OCI-LY7 (cell line): Measurements from ENCODE around the gene FAM25A. TPM values are rescaled to one million over a fixed set of nuclear protein-coding genes. Genes with fewer than 3 reads are reported as not detected.
"Not testable (repeated sequence)": the region's sequence is repeated elsewhere in the genome, so short reads cannot be mapped to it uniquely, and the experiment has no call there.

Experiments
- BruUV-seq: library from RNA; stranded (reverse); fragments of 400-500 nt; replicated peaks from 2 replicates; lab custom pipeline; 2021; lab: Mats Ljungman, UMichigan
- CTCF ChIA-PET: fragments of 300-600 bp; sonication (Branson Sonifier 250); formaldehyde crosslinking; loops from one replicate; lab custom pipeline; 2022; ENCODE audit warnings: antibody characterized with exemption; ENCODE audit not compliant: unreplicated experiment; lab: Charles Lee
- POLR2A ChIA-PET: fragments of 300-600 bp; sonication (Branson Sonifier 250); formaldehyde crosslinking; loops from one replicate; lab custom pipeline; 2022; ENCODE audit warnings: antibody characterized with exemption; lab: Charles Lee
- DNase-seq: peaks from one replicate; pipeline ENCODE4 v3.0.0-alpha.2; 2015; ENCODE audit warnings: low spot score
- H2AFZ ChIP-seq: fragments of 200-600 bp; sonication (generic), shearing (Covaris generic); 2 replicates; pipeline ENCODE4 v1.6.1; 2014; ENCODE audit warnings: mild to moderate bottlenecking, antibody characterized with exemption, low read length, moderate library complexity
- H3K27ac ChIP-seq: fragments of 200-600 bp; sonication (generic); 2 replicates; pipeline ENCODE4 v1.5.1; 2014; ENCODE audit warnings: mixed run types, low read depth, mild to moderate bottlenecking, moderate library complexity, low read length, inconsistent platforms; ENCODE audit not compliant: poor library complexity, severe bottlenecking
- H3K36me3 ChIP-seq: fragments of 200-600 bp; sonication (generic); 2 replicates; pipeline ENCODE4 v1.6.1; 2014; ENCODE audit warnings: mild to moderate bottlenecking, antibody characterized with exemption, low read length, moderate library complexity, mixed read lengths; ENCODE audit not compliant: insufficient read depth
- H3K4me1 ChIP-seq: fragments of 200-600 bp; sonication (generic); 2 replicates; pipeline ENCODE4 v1.5.1; 2014; ENCODE audit warnings: mild to moderate bottlenecking, low read length; ENCODE audit not compliant: insufficient read depth, poor library complexity, severe bottlenecking
- H3K4me2 ChIP-seq: fragments of 200-600 bp; sonication (generic); 2 replicates; pipeline ENCODE4 v1.6.1; 2014; ENCODE audit warnings: mild to moderate bottlenecking, low read length
- H3K4me3 ChIP-seq: fragments of 200-600 bp; sonication (generic); 2 replicates; pipeline ENCODE4 v1.5.1; 2014; ENCODE audit warnings: mild to moderate bottlenecking, low read depth, low read length; ENCODE audit not compliant: poor library complexity, severe bottlenecking
- H3K79me2 ChIP-seq: fragments of 200-600 bp; sonication (generic); 2 replicates; pipeline ENCODE4 v1.6.1; 2016; ENCODE audit warnings: low read depth, mild to moderate bottlenecking, low read length, moderate library complexity, mixed read lengths; ENCODE audit not compliant: insufficient read depth
- H3K9me2 ChIP-seq: fragments of 200-600 bp; sonication (generic); 2 replicates; pipeline ENCODE4 v1.6.1; 2016; ENCODE audit warnings: mild to moderate bottlenecking, low read length, mixed read lengths; ENCODE audit not compliant: insufficient read depth
- H3K9me3 ChIP-seq: fragments of 200-600 bp; sonication (generic); 2 replicates; pipeline ENCODE4 v1.6.1; 2014; ENCODE audit warnings: mild to moderate bottlenecking, mixed run types, low read length, mixed read lengths
- H4K20me1 ChIP-seq: fragments of 200-600 bp; sonication (generic); 2 replicates; pipeline ENCODE4 v1.6.1; 2014; ENCODE audit warnings: mild to moderate bottlenecking, antibody characterized with exemption, low read length, moderate library complexity, mixed read lengths; ENCODE audit not compliant: insufficient read depth
- EZH2phosphoT487 ChIP-seq: fragments of 200-600 bp; sonication (generic); IDR thresholded peaks from 2 replicates; pipeline ENCODE4 v1.6.1; 2018; ENCODE audit warnings: low read depth, borderline replicate concordance, mild to moderate bottlenecking, mixed run types, antibody characterized with exemption, low read length, moderate library complexity, mixed read lengths
- intact Hi-C: fragments of 100-400 bp; cut with micrococcal nuclease; formaldehyde crosslinking; loops from one replicate; pipeline ENCODE4 v1.10.0; 2022; ENCODE audit not compliant: unreplicated experiment
- total RNA-seq, 2 experiments: library from RNA; depleted of rRNA in 1 of 2; stranded (reverse); fragments of >200 nt in 1 of 2; shearing (Covaris generic) in 1 of 2; gene quantifications; 2 replicates each; pipeline ENCODE4 v1.2.3, GENCODE V29; 2014 to 2022
- TF ChIP-seq, protein P1 (sequence below): fragments of 200-600 bp; sonication (generic); conservative IDR thresholded peaks from 2 replicates; pipeline ENCODE4 v1.5.1; 2014; ENCODE audit warnings: mild to moderate bottlenecking, antibody characterized with exemption, low read length, moderate library complexity, mixed read lengths

FAM25A gene
- total RNA-seq, 2 experiments from 2014 or later, result not detected

DNA sequence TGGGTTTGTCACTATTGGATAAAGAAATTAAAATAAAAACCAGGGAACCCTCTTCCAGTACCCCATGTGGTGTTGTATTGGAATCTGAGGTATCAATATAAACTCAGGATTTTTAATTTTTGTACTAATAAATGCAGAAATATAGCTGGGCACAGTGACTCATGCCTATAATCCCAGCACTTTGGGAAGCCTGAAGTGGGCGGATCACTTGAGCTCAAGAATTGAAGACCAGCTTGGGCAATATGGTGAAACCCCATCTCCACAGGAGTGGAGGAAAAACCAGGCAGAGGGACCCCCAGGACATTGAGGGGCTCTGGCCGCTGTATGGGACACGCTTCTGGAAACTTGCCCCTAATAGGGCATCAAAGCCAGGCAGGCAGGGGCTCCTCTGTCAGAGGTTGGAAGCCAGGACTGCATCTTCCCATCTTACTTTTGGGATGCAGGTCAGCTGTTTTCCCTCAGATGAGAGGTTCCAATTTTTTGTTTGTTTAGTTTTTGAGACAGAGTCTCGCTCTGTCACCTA, 40.7 kb upstream of the FAM25A start:
- Histone ChIP-seq H3K9me2 (no peaks in the 10 kb centered on the region), H4K20me1 (no peaks in the 10 kb centered on the region), H3K9me3 (no peaks in the 10 kb centered on the region), H3K36me3 (no peaks in the 10 kb centered on the region), H3K4me2 (no peak overlapping the region), H3K79me2 (no peaks in the 10 kb centered on the region), H3K4me3 (no peak overlapping the region), H2AFZ (no peak overlapping the region), H3K27ac (no peak overlapping the region), H3K4me1 (no peaks in the 10 kb centered on the region)
- DNase-seq, result no peak
- intact Hi-C loops, result no loop called here
- POLR2A ChIA-PET, result no interaction called here
- CTCF ChIA-PET, result no interaction called here
- no TSS peak for BruUV-seq
- TF ChIP-seq EZH2phosphoT487, result no peak
- TF ChIP-seq, protein P1, sequence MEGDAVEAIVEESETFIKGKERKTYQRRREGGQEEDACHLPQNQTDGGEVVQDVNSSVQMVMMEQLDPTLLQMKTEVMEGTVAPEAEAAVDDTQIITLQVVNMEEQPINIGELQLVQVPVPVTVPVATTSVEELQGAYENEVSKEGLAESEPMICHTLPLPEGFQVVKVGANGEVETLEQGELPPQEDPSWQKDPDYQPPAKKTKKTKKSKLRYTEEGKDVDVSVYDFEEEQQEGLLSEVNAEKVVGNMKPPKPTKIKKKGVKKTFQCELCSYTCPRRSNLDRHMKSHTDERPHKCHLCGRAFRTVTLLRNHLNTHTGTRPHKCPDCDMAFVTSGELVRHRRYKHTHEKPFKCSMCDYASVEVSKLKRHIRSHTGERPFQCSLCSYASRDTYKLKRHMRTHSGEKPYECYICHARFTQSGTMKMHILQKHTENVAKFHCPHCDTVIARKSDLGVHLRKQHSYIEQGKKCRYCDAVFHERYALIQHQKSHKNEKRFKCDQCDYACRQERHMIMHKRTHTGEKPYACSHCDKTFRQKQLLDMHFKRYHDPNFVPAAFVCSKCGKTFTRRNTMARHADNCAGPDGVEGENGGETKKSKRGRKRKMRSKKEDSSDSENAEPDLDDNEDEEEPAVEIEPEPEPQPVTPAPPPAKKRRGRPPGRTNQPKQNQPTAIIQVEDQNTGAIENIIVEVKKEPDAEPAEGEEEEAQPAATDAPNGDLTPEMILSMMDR, result no peak

GRCh38 chr10:86979977-86980448, 40.1 kb upstream of the FAM25A start:
- TF ChIP-seq, protein P1, result no peak
- no peak for TF ChIP-seq EZH2phosphoT487
- Histone ChIP-seq H4K20me1 (no peaks in the 10 kb centered on the region), H3K4me2 (no peak overlapping the region), H3K9me2 (no peaks in the 10 kb centered on the region), H3K79me2 (no peaks in the 10 kb centered on the region), H3K4me3 (no peak overlapping the region), H3K36me3 (no peaks in the 10 kb centered on the region), H2AFZ (no peak overlapping the region), H3K27ac (no peak overlapping the region), H3K4me1 (no peaks in the 10 kb centered on the region), H3K9me3 (no peaks in the 10 kb centered on the region)
- intact Hi-C loops, result no loop called here
- POLR2A ChIA-PET, result no interaction called here
- no TSS peak for BruUV-seq
- CTCF ChIA-PET, result no interaction called here
- DNase-seq, result no peak

GRCh38 chr10:86981020-86981419, 39.1 kb upstream of the FAM25A start:
- H3K79me2 ChIP-seq, DNase-seq, H3K4me3 ChIP-seq, POLR2A ChIA-PET, H3K36me3 ChIP-seq, H4K20me1 ChIP-seq, BruUV-seq, H3K9me3 ChIP-seq, H3K4me2 ChIP-seq, H3K9me2 ChIP-seq, H2AFZ ChIP-seq, H3K27ac ChIP-seq, CTCF ChIA-PET, H3K4me1 ChIP-seq, intact Hi-C loops: not testable (repeated sequence)
